ENCODE data around the gene POU2F1.
"Not testable (repeated sequence)": the region's sequence is repeated elsewhere in the genome, so short reads cannot be mapped to it uniquely, and the experiment has no call there.

The POU2F1 gene

DNA sequence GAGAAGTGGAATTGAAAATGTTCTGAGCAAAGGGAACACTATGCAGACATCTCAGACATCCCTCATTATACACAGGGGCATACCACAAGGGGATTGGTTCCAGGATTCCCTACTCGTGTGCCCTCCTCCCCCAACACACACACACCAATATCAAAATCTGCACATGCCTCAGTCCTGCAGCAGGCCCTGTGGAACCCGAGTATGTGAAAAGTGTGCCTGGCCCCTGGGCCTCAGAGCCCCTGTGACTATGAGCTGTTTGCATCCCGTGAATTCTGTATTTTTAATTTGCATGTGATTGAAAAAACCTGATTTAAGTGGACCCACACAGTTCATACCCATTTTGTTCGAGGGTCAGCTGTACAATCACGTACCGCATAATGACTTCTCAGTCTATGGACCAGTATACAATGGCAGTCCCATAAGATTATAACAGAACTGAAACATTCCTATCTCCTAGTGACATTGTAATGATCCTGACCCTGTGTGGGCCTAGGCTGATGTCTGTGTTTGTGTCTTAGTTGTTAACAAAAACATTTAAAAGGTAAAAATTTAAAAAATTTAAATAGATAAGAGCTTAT, 11.3 kb downstream of the POU2F1 start:
- no peak for DNase-seq (ENCODE audit: low spot score)

DNA sequence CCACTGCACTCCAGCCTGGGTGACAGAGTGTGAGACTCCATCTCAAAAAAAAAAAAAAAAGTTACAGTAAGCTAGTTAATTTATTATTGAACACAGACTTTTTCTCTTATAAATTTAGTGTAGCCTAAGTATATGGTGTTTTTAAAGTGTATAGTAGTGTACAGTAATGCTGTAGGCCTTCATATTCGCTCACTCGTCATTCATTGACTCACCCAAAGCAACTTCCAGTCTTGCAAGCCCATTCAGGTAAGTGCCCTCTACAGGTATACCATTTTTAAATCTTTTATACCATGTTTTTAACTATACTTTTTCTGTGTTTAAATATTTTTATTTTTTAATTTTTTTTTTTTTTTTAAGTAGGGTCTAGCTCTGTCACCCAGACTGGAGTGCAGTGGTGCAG, 12.1 kb downstream of the POU2F1 start:
- DNase-seq (ENCODE audit: low spot score): no peak

DNA sequence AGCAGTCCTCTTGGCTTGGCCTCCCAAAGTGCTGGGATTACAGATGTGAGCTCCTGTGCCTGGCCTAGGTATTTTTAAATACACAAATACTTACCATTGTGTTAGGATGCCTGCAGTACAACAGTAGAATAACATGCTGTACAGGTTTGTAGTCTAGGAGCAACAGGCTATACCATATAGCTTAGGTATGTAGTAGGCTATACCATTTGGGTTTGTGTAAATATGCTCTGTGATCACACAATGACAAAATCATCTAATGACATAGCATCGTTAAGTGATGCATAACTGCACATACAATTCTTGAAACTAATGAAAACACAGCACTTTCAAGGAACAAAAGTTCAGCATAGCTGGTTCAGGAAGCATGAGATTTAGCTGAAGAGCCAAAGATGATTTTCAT, 12.7 kb downstream of the POU2F1 start:
- no peak for DNase-seq (ENCODE audit: low spot score)

DNA sequence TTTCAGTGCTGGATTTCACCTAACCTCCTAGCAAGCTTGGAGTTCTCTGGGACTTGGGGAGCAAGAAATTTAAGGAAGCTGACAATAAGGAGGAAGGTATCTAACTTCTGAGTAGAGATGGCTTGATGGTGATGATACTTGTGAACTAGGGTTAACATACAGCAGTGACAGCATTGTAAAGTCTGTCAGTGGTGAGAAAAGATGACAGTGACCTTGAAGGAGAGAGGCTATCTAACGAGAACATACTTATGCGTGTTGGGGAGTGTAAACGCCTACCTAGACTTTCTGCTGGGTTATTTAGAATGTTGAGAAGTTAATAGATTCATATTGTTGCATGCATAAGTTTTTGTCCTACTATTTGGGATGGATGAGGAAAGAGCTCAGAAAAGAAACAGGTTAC, 16.3 kb downstream of the POU2F1 start:
- no peak for DNase-seq (ENCODE audit: low spot score)

DNA sequence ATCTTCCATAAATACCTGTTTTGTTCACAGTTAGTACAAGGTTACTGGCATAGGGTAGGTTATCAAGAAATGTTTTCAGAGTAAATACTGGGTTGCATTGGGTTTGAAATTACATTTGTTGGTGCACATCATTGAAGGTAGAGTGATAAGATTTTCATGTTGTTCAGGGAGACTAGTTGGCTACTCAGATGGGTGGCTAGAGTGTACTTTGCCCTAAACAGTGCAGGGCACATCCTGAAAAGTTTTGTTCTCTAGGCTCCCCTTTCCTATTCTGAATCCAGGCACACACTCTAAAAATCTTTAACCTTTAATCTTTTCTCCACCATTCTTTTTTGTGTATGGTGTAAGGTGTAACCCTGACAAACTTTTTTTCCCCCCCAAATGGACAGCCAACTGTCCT, 18.0 kb downstream of the POU2F1 start:
- DNase-seq (ENCODE audit: low spot score): no peak

DNA sequence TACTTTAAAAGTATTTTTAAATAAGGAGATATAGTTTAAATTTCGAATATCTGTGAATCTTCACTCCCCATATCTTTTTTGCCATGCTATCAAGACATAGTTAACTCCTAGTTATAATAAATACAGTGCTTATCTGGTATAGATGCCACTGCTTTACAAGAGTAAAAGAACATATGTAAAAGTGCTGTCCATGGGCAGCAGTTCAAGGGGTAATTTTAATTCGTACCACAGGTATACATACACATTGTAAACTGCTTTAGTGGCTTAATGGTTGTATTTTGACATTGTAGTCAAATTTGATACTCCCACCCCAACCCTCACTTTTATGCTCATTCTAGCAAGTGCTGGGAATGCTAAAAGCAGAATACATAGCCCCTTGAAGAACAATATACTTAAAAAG, 18.6 kb downstream of the POU2F1 start:
- DNase-seq (ENCODE audit: low spot score): no peak

DNA sequence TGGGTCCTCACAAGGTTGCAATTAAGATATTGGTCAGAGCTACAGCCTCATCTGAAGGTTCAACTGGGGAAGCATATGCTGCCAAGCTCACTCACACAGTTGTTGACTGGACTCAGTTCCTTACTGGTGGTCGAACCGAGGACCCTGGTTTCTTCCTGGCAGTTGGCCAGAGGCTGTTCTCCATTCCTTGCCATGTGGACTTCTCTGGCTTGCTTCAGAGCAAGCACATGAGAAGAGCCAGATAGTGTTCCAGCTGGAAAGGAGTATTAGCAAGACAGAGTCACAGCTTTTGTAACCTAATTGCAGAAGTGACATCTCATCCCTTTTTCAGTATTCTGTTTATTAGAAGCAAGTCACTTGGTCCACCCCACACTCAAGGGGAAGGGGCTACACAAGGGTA, 23.6 kb downstream of the POU2F1 start:
- no peak for DNase-seq (ENCODE audit: low spot score)

DNA sequence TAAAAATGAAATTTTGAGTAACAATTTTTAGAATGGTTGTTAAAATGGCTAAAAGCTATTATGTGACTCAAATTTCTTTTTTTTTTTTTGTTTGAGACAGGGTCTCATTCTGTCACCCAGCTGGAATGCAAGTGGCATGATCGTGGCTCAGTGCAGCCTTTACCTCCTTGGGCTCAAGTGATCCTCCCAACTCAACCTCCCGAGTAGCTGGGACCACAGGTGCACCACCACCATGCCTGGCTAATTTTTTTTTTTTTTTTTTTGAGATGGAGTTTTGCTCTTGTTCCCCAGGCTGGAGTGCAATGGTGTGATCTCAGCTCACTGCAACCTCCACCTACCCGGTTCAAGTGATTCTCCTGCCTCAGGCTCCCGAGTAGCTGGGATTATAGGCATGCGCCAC, 24.5 kb downstream of the POU2F1 start:
- not testable (repeated sequence) for DNase-seq (ENCODE audit: low spot score)

DNA sequence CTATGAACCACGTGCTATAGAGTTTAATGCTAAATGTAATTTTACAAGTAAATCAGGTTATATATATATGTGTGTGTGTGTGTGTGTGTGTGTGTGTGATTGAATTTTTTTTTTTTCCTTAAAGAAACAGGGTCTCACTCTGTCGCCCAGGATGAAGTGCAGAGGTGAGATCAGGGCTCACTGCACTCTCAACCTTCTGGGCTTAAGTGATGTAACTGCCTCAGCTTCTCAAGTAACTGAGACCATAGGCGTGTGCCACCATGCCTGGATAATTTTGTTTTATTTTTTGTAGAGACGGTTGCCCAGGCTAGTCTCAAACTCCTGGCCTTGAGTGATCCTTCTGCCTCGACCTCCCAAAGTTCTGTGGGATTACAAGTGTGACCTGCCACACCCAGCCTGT, 26.3 kb downstream of the POU2F1 start:
- no peak for DNase-seq (ENCODE audit: low spot score)

DNA sequence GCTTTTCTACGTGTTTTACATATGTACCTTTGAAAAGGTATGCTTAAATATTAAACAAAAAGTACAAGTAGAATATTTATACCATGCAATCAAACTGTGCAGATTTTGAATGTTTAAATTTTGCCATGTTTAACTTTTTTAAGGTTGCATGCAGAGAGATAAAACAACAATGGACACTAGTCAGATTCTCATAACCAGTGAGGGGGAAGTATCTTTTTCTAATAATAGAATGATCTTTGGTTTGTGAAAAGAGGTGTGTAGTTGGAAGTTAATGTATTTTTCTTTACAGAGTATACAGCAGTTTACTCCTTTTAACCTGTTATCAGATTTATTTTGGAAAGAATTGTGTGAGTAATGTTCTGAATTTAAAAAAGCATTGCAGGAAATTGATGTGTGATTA, 27.1 kb downstream of the POU2F1 start:
- no peak for DNase-seq (ENCODE audit: low spot score)

DNA sequence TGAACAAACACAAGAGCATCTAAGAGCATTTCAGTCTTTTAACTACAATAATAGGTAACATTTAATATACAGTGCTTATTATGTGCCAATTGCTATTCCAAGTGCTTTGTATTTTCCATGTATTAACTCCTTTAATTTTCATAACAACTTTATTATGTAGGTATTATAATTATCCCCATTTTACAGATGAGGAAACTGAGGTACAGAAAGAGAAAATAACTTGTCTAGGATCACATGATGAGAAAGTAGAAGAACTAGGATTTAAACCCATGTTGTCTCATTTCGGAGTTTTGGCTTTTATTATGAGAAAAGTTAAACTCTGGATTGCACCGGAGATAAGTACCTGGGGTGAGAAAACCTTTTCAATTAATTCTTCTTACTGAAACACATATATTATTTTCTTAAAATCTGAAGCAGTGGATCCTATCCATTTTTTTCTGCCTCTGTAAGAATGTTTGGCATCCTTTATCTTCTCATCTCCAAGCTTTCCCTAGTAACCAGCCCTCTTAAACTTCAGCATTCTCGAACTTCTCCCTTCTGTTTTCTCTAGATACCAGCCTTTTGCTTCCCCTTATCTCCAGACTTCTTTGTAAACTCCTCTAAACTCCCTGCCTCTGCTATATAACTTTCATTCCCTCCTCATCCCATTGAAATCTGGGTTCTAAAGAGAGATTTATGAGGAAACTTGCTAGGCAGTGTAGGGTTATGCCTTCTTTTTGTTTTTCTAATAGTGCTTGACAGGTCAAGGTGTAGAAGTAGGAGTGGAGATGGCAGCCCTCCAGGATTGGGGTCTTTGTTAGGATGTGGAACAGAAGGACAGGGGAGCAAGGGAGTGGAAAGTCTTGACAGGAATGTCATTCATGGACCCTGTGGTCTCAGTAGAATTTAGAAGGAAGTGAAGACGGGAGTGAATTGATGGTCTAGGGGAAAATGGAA, 28.3 kb downstream of the POU2F1 start:
- DNase-seq (ENCODE audit: low spot score): no peak

DNA sequence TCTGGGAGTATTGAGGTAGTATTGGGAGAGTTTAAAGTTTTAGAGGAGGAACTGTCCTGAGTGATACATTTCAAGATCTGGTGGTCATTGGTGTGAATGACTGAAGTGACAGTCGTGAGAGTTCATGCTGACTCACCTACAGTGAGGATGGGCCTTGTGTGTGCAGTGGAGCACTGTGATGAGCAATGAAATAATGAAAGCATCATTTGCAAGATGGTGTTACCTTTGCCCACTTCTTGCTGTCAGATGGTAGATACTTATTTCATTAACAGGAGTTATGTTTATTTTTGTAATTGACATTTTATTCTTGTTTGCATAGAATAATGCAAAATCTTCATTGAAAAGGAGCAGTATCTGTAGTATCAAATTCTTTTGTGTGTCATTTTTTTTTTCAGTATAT, 29.0 kb downstream of the POU2F1 start:
- peak; percentile 42 for DNase-seq (ENCODE audit: low spot score)

DNA sequence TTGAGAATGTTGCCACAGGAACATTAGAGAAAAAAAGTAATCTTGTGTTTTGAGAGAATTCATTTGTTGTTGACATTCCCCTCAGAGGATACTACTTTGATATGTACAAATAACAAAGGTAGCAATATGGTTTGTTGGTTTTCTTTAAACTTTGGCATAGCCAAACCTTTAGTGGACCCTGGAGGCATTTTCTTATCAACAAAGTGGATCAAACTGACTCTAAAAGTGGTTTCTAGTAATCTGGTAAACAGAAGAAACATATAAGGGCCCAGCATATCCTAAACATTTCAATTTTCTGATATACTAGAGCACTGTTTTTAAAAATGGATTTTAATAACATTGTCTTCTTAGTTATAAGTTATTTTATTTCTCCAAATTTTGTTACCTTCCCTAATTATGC, 29.8 kb downstream of the POU2F1 start:
- DNase-seq (ENCODE audit: low spot score): no peak

DNA sequence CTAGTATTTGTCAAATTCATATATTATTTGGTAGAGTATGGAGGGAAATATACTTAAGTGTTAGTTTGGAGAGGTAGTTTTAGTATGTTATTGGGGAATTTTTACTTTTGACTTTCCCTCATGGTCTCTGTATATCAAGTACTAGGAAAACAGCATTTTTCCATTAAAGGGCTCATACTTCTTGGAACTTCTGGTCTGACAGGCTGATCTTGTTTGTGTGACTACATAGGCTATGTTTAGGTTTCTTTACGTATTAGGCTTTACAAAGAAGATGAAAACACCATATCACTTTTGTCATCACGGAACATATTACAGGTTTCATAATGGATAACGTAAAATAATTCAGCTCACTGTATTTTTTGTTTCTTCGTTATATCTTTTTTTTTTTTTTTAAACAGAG, 30.8 kb downstream of the POU2F1 start:
- DNase-seq (ENCODE audit: low spot score): no peak

DNA sequence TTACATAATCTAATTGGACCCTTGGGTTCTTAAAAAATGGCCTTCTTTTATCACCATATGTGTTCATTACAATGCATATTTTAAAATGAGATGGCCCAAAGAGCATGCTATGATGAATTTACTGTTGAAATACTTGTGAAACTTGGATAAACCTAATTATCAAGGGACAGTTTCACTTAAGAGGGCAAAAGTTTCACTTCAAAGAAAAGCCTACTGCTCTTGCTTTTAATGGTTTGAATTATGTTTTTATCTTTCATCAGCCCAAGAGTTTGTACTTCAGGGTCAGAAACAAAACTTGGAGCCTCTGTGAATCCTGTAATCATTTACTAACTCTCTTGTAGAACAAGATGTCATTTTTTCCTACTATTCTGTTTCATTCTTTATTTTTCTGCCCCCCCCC, 32.3 kb downstream of the POU2F1 start:
- no peak for DNase-seq (ENCODE audit: low spot score)

DNA sequence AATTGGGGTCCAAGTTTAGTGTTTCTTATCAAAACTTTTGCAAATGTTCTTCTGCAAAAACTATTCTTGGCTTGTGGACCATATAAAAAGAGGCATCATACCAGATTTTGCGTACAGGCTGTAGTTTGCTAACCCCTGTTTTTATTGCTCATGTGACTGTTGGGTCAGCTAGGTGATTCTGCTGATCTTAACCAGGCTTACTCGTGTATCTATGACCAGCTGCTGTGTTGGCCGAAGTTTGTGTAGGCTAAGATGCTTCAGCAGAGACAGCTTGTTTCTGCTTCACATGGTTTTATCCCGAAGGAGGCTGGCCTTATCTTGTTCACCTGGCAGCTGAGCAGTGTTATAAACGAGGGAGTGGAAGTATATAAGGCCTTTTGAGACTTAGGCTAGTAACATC, 38.2 kb downstream of the POU2F1 start:
- DNase-seq (ENCODE audit: low spot score): no peak

DNA sequence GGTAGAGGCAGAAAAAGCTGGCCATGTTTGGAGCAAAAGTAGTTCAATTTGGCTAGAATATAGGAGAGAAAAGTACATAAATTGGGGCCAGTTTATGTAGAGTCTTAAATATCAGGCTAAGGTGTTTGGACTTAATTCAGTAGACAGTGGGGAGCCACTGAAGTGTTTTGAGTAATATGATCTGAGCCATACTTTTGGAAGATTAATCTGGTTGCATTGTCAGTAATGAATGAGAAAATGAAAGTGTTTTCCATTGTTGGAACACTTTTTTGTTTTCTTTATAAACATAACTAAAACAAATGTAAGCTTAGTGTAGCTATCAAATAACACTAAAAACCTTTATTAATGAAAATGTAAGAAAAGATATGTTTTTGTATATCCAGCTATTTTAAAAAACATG, 42.1 kb downstream of the POU2F1 start:
- no peak for DNase-seq (ENCODE audit: low spot score)

DNA sequence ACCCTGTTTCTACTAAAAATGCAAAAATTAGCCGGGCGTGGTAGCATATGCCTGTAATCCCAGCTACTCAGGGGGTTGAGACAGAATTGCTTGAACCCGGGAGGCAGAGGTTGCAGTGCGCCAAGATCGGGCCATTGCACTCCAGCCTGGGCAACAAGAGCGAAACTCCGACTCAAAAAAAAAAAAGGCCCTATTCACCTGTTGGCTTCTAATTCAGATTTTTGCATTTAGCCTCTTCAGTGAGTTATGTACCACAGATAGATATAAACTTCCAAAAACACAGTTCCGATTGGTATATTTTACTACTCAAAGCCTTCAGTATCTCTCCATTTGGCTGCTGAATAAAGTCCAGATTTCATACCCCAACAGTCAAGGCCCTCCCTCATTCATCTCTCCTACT, 42.7 kb downstream of the POU2F1 start:
- DNase-seq (ENCODE audit: low spot score): no peak

DNA sequence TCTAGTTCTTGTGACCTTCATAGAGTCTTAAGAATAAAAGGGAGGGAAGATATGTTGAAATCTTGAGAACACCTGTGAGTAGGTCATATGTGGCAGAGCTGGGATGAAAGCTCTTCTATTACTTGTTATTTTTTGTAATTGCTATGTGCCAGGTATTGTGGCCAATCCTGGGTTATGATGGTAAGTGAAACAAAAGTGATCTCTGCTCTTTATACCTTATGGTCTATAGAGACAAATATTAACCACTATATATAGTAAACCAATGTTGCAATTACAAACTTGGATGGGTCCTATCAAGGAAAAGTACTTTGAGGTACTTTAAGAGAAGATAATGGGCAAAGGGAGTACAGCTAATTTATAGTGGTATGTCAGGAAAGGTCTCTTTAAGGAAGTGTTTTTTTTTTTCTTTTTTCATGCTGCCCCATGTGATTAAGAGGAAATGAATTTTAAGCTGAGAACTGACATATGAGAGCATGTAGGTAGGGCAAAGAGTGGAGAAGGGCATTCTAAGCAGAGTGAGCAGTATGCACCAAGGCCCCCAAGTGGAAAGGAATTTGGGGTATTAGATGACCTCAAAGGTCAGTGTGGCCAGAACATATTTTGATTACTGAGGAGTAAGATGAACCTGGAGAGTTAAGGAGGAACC, 43.3 kb downstream of the POU2F1 start:
- DNase-seq (ENCODE audit: low spot score): no peak

DNA sequence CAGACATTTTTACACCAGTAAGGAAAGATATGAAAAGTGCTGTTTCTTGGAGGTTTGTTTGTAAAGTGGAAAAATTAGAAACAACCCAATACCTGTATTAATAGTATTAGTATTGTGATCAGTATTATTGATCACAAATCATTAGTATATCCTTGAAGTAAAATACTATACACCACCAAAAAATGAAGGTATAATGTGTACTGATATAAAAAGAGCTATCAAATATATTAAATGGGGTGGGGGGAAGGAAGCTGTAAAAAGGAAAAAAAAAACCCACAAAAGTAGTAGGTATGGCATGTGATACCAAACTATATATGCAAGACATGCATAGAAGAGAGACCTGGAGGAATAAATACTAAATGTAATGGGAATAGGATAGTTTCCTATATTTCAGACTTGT, 46.3 kb downstream of the POU2F1 start:
- DNase-seq (ENCODE audit: low spot score): no peak

DNA sequence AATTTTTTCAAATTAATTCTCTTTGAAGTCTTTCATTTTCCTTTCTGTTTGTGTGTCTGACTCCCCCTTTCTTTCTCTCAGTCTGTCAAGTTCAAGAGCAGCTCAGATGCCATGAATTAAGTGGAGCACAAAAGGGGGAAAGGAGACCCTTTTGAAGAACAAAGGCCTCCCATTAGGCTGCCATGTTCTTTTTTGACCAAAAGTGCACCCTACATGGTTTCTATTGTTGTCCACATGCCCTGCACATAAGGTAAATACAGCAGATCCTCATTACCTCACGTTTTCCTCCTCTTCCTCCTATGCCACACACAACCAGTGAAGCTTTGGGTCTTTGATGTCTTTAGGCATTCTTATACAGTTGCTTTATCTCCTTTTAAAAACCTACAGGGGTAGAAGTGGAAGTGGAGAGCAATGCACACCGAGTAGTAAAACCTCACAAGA, 47.7 kb downstream of the POU2F1 start:
- no peak for DNase-seq (ENCODE audit: low spot score)

DNA sequence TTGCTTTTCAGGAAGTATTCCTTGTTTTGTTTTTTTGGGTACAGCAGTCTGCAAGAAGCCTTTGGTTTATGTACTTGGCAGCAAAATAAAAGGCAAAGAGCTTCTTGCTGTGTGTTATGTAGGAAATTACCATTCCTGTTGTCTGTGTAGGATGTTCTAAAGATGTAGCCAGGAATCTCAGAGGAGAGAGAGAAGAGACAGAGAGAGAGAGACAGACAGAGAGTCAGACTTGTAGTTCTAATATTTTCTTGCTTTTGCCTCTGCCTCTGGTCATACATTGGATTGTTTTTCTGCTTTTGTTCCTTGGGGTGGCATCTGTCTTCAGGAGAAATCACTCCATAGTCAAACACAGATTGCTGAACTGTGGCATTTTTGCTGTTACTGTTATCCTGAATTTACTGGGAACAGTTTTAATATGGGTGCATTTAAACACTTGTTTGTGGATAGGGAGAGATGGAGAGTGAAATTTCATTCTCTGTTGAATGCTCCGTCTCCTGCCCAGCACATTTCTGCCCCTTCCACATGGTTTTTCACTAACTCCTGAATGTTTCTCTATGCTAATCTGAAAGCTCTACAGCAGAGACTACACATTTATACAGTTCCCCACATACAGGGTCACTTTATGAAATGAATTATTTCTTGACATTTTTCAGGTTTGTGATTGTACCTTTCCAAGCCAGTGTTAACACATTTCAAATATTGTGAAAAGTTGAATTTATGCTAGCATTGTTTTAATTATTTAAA, 49.8 kb downstream of the POU2F1 start:
- no peak for DNase-seq (ENCODE audit: low spot score)

Data from activated CD4-positive, alpha-beta T cell treated with anti-CD3 and anti-CD28 coated beads, Interleukin-2, Interleukin-4, amounts not matched to agents 100 ng/mL and 50 ng/mL, durations not matched to agents 16 hours and 8 hours (primary cell).